ENCODE measurements around the gene YWHAQ. TPM values are rescaled to one million over a fixed set of nuclear protein-coding genes. Genes with fewer than 3 reads are reported as not detected.

Gene YWHAQ
- total and polyA plus RNA-seq, 9 of the 15 experiments (the other 6 are each of a cell fraction or from before 2014, with no cell fraction given) = 63.1 to 359 (median 203) TPM

DNA sequence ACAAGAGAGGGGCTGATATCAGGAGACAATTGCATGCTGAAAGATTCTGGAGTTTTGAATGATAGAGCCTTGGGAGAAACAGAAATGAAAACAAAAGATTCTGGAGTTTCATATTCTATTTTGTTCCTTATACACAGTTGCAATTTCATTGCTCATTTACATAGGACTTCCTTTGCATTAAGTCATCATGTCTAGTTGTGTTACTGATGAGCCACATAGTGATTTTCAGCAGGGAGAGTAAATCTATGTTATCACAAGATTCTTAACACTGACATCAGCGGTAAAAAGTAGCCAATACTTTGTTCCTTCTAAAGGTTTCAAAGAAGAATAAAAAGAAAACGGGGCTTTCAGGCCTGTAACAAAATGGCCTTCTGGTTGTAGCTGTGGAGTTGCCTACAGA lies 82.3 kb downstream of the YWHAQ start (continued):
- TF ChIP-seq, protein P1, sequence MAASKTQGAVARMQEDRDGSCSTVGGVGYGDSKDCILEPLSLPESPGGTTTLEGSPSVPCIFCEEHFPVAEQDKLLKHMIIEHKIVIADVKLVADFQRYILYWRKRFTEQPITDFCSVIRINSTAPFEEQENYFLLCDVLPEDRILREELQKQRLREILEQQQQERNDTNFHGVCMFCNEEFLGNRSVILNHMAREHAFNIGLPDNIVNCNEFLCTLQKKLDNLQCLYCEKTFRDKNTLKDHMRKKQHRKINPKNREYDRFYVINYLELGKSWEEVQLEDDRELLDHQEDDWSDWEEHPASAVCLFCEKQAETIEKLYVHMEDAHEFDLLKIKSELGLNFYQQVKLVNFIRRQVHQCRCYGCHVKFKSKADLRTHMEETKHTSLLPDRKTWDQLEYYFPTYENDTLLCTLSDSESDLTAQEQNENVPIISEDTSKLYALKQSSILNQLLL (CRISPR knock-in tag; IDR thresholded peaks at IDR 0.05; ENCODE audit: borderline replicate concordance) = no peak
- no peak for TF ChIP-seq MCM3 (IDR thresholded peaks at IDR 0.05)
- no peak for TF ChIP-seq ZNF197 (CRISPR knock-in tag; IDR thresholded peaks at IDR 0.05; ENCODE audit: low read depth)
- TF ChIP-seq SAFB (IDR thresholded peaks at IDR 0.05; ENCODE audit: borderline replicate concordance, low read depth, low read length) = no peak
- TF ChIP-seq THAP12 (CRISPR knock-in tag; IDR thresholded peaks at IDR 0.05) = no peak
- TF ChIP-seq NKRF (IDR thresholded peaks at IDR 0.05; ENCODE audit: borderline replicate concordance) = no peak
- no peak for TF ChIP-seq ZBTB34 (CRISPR knock-in tag; IDR thresholded peaks at IDR 0.05)
- TF ChIP-seq E2F3 (CRISPR knock-in tag; IDR thresholded peaks at IDR 0.05) = no peak
- TF ChIP-seq ATF3 (IDR thresholded peaks at IDR 0.05) = peak; percentile 73; the same call in 1 of the 2 replicates
- no peak for TF ChIP-seq ATF3 (CRISPR knock-in tag; conservative IDR thresholded peaks at IDR 0.05)
- TF ChIP-seq ZBTB1 (CRISPR knock-in tag; IDR thresholded peaks at IDR 0.05; ENCODE audit: borderline replicate concordance, low read depth) = no peak
- TF ChIP-seq ZNF224 (CRISPR knock-in tag; IDR thresholded peaks at IDR 0.05) = no peak
- TF ChIP-seq ZNF449 (CRISPR knock-in tag; IDR thresholded peaks at IDR 0.05) = no peak
- TF ChIP-seq GTF2E2 (tag; IDR thresholded peaks at IDR 0.05) = no peak
- TF ChIP-seq ZNF384 (IDR thresholded peaks at IDR 0.05; ENCODE audit: low read depth, low read length) = no peak
- TF ChIP-seq FOXK1 (CRISPR knock-in tag; IDR thresholded peaks at IDR 0.05; ENCODE audit: borderline replicate concordance) = no peak
- no peak for TF ChIP-seq ZNF174 (CRISPR knock-in tag; IDR thresholded peaks at IDR 0.05)
- TF ChIP-seq RCOR1 (IDR thresholded peaks at IDR 0.05; ENCODE audit: borderline replicate concordance in 1 of 2, low read depth in 2 of 2, low read length in 2 of 2) = no peak
- TF ChIP-seq POLR2H (tag; IDR thresholded peaks at IDR 0.05; ENCODE audit: low read depth) = no peak

Measured in K562 (cell line).